AG08396 (cell line): Measurements from ENCODE around the gene TLE4.

Experiments used
- DNase-seq: peaks from one replicate; pipeline ENCODE4 v3.0.0; 2012; ENCODE audit warnings: low spot score, mixed read lengths

TLE4 gene

GRCh38 chr9:79572032-79572607 lies 355 bp downstream of the TLE4 start:
- DNase-seq = no peak

DNA sequence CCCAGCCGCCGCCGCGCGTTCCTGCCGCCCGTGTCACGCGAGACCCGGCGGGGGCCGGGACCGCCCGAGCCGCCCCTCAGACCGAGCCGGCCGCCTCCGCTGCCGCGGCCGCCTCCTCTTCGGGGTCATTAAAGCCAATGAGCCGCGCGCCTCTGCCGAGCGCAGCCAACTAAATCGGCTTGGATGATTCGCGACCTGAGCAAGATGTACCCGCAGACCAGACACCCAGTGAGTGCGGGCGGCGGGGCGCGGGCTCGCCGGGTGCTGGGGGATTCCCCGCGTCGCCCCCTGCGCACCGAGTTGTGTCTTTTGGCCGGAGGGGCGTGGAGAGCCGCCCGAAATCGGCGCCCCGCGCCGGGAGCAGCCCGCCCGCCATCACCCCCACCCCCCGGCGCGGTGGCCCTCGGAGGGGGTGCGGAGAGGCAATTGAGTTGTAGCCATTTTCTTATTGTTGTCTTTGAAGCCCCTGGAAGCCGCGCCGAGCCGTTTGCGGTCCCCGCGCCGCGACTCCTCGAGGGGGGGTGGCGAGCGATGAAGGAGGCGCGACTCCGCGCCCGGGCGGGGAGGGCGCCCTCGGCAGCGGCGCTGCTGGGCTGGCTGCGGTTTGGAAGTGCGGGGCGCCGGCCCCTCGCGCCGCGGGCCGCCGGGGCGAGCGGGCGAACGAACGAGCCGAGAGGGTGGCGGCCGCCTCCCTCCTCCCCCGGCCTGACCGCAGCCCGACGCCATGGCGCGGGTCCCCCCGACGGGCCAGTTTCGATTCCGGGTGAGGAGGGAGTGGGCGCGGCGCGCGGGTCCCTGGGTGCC lies 1.0 kb downstream of the TLE4 start:
- DNase-seq = peak; percentile 81

DNA sequence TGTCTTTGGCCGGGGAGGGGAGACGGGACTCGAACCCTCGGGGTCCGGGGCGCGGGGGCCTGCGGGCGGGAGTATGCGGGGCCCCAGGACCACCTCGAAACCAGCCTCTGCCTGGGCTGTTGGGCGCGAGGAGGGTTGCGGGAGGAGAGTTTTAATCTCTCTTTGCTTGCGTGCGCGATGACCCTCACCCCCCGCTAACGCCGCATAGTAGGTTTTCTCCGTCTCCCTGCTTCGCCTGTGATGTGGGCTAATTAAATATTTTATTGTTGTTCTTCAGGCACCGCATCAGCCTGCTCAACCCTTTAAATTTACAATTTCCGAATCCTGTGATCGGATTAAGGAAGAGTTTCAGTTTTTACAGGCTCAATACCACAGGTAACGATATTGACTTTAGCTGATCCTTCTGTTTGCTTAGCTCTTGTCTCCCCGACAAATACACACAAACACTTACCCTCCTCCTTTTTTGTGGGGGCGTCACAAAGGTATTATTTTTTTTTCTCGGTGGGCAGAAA lies 1.7 kb downstream of the TLE4 start:
- no peak for DNase-seq

GRCh38 chr9:79574136-79574535 lies 2.4 kb downstream of the TLE4 start:
- no peak for DNase-seq

DNA sequence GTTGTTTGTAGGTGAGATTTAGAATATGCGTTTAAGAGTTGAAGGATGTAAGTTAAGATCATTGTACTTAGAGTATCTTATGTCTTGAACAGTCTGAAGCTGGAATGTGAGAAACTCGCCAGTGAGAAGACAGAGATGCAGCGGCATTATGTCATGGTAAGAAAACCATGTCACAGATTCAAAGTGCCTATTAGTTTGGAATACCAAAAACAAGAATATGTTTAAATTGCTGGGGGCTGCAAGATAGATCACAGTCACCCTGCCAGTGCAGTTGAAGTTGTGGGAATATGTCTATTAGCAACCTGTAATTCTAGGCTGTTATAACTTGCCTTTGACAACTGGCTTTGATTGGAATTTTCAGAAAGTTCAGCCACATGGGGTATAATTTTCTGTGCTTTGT lies 3.0 kb downstream of the TLE4 start:
- DNase-seq = no peak

GRCh38 chr9:79575547-79575946 lies 3.8 kb downstream of the TLE4 start:
- no peak for DNase-seq

GRCh38 chr9:79577969-79578723 lies 6.4 kb downstream of the TLE4 start:
- no peak for DNase-seq

DNA sequence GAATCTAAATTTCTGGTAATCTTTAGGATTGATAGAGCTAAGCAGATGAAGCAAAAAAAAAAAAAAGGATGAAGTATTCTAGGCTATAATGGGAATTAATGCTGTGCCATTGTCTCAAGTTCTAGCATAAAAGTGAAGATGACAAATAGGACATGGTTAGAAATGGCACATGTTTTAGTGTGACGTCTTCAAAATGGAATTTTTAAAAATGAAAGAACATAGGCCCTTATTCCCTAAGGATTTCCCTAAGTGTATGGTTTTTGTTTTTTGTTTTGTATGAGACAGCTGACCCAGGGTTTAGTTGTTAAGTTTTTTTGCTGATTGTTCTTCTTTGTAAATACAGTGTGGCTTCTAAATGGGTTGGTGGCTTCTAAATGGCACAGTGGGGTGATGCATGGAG lies 7.1 kb downstream of the TLE4 start:
- DNase-seq = no peak

DNA sequence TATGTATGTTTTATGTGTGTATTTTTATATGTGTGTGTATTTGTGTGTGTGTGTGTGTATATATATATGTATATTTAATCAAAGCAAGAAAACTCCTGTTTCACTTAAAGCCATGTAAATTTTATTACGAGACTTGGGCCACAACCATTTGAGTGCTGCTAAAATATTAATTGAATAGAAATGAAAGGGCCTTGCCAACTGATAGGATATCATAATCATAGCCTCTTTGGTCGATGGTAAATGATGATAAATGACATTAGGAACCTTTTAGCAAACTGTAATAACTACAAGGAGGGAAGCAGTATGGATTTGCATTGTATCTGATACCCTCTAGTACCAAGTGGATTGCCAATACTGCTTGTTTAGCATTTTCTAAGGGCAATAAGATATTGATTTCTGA lies 7.9 kb downstream of the TLE4 start:
- no peak for DNase-seq

GRCh38 chr9:79580055-79580454 lies 8.3 kb downstream of the TLE4 start:
- DNase-seq = no peak

DNA sequence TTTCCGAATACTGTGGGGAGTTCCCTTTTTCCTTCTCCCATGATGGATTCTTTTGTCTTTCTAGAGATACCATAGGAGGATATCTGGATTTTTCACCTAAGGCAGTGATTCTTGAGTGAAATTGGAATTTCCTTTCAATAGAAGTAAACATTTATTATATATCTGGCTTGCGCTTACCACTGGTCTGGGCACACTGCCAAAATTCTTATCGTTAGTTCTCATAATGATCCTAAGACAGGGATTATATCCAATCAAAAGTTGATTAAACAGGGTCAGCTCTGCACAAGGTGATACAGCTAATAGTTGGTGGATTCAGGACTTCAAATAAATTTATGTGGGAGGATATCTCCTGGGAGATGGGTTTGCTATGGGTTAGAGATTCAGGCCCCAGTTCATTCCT lies 9.6 kb downstream of the TLE4 start:
- DNase-seq = no peak

DNA sequence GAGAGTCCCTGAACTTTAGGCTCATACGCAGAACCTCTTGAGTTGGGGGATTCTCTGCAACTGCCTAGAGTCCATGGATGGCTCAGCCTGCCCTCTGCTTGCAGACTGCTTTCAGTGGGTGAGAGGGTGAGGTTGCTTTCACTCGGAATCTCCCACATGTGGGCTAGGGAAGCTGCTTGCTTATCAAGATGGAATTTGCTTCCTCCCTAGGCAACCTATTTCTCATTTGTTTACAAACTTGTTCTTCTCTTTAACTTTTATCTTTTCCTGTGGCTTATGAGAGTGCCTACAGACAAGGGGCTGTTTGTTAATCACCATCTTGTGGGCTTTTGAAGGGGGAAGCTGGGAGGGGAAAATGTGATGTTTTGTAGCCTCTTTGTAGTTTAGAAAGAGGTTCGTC lies 10.0 kb downstream of the TLE4 start:
- DNase-seq = peak; percentile 65

GRCh38 chr9:79583952-79584654 lies 12.3 kb downstream of the TLE4 start:
- no peak for DNase-seq

DNA sequence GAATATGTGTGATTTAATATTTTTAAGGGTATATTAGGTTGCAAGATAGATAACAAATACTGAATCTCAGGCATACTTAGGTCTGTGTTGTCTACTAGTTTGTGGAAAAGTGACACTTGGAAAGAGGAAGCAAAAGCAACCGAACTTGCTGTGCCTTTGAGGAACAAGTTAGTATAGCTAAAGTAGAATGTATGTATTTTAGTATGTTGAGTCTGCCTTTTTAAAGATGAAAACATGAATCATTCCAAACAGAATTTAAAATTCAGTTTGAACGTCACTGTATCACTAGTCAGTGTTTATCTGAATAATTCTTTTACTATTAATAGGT lies 12.9 kb downstream of the TLE4 start:
- DNase-seq = no peak

- no peak for DNase-seq
Measured at GRCh38 chr9:79588488-79589223, 16.9 kb downstream of the TLE4 start.

GRCh38 chr9:79591458-79591857 lies 19.7 kb downstream of the TLE4 start:
- DNase-seq = no peak

GRCh38 chr9:79592726-79593493 lies 21.1 kb downstream of the TLE4 start:
- no peak for DNase-seq

- DNase-seq = no peak
Measured at GRCh38 chr9:79598562-79599345, 27.0 kb downstream of the TLE4 start.

GRCh38 chr9:79600466-79600865 lies 28.7 kb downstream of the TLE4 start:
- no peak for DNase-seq

DNA sequence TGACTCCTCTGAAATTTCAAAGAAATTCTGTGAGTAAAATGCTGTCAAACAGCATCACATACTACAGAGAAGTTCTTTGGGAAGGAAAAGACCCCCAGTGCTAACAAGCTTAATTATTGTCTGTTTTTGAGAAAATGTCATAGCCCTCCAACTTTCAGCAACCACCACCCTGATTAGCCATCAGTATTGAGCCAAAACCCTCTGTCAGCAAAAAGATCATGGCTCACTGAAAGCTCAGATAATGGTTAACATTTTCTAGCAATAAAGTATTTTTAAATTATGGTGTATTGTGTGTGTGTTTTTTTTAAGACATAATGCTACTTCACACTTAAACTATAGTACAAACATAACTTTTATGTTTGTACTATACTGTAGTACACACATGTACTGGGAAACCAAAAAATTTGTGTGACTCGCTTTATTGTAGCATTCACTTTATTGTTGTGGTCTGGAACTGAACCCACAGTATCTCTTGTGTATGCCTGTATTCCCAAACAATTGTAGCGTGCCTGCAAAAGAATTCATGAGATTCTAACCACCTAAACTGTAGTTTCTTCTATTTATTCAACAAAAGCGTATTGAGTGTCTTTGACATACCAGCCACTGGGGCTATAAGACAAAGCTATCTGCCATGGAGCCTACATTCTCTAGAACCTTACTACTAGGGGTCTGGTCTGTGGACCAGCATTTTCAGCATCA lies 31.6 kb downstream of the TLE4 start:
- DNase-seq = no peak
